H54 (cell line): ENCODE data around the gene HOXA1.

ENCODE experiments used
- DNase-seq: peaks from one replicate; pipeline ENCODE4 v3.0.0; 2011; ENCODE audit warnings: low spot score, mixed read lengths; ENCODE audit not compliant: insufficient read length
- FAIRE-seq: peaks from 3 replicates; lab custom pipeline; 2011; peaks lifted over from hg19 to GRCh38; lab: Jason Lieb, UNC
- POLR2A ChIP-seq: IDR thresholded peaks from 2 replicates; pipeline ENCODE4 v1.6.1; 2011; ENCODE audit warnings: low read depth, mild to moderate bottlenecking, low read length

The HOXA1 gene

GRCh38 chr7:27109466-27110185, 13.8 kb upstream of the HOXA1 start:
- DNase-seq, result no peak
- TF ChIP-seq POLR2A, result no peak
- FAIRE-seq, result no peak

GRCh38 chr7:27108390-27109127, 12.8 kb upstream of the HOXA1 start:
- no peak for TF ChIP-seq POLR2A
- no peak for FAIRE-seq
- no peak for DNase-seq

GRCh38 chr7:27107391-27108381, 11.9 kb upstream of the HOXA1 start:
- FAIRE-seq (no peak), DNase-seq (no peak)
- no peak for TF ChIP-seq POLR2A

- DNase-seq, result no peak
Measured at GRCh38 chr7:27106901-27107240, 11.1 kb upstream of the HOXA1 start.

GRCh38 chr7:27106181-27106900, 10.5 kb upstream of the HOXA1 start:
- DNase-seq, result no peak
- TF ChIP-seq POLR2A, result no peak
- FAIRE-seq, result no peak

More at GRCh38 chr7:27106901-27107240, 11.1 kb upstream of the HOXA1 start:
- FAIRE-seq, result no peak
- TF ChIP-seq POLR2A, result no peak

- no peak for TF ChIP-seq POLR2A
- DNase-seq, result no peak
- FAIRE-seq, result no peak
Measured at GRCh38 chr7:27105301-27106031, 9.7 kb upstream of the HOXA1 start.

- no peak for TF ChIP-seq POLR2A
- FAIRE-seq (no peak), DNase-seq (no peak)
Measured at GRCh38 chr7:27104341-27105058, 8.7 kb upstream of the HOXA1 start.

GRCh38 chr7:27103489-27104226, 7.9 kb upstream of the HOXA1 start:
- DNase-seq (no peak), FAIRE-seq (no peak)
- no peak for TF ChIP-seq POLR2A

GRCh38 chr7:27102581-27103442, 7.0 kb upstream of the HOXA1 start, which contains the start of gene HOXA2:
Gene HOXA2, minus strand, starts transcription at chr7:27102683. Its CDS starts 183 bp downstream, at chr7:27102500.
- TF ChIP-seq POLR2A, result no peak
- FAIRE-seq, result no peak
- no peak for DNase-seq

- no peak for TF ChIP-seq POLR2A
- no peak for FAIRE-seq
- DNase-seq, result no peak
Measured at GRCh38 chr7:27101957-27102580, 6.3 kb upstream of the HOXA1 start.
